ENCODE results near the gene STX3.
"Not testable (repeated sequence)": the region's sequence is repeated elsewhere in the genome, so short reads cannot be mapped to it uniquely, and the experiment has no call there.

The STX3 gene

GRCh38 chr11:59759900-59760299, 4.7 kb downstream of the STX3 start:
- DNase-seq, result no peak

GRCh38 chr11:59760771-59761170, 5.6 kb downstream of the STX3 start:
- no peak for DNase-seq

GRCh38 chr11:59761993-59762392, 6.8 kb downstream of the STX3 start:
- DNase-seq, result no peak

GRCh38 chr11:59765068-59765735, 10.0 kb downstream of the STX3 start:
- DNase-seq, result no peak

DNA sequence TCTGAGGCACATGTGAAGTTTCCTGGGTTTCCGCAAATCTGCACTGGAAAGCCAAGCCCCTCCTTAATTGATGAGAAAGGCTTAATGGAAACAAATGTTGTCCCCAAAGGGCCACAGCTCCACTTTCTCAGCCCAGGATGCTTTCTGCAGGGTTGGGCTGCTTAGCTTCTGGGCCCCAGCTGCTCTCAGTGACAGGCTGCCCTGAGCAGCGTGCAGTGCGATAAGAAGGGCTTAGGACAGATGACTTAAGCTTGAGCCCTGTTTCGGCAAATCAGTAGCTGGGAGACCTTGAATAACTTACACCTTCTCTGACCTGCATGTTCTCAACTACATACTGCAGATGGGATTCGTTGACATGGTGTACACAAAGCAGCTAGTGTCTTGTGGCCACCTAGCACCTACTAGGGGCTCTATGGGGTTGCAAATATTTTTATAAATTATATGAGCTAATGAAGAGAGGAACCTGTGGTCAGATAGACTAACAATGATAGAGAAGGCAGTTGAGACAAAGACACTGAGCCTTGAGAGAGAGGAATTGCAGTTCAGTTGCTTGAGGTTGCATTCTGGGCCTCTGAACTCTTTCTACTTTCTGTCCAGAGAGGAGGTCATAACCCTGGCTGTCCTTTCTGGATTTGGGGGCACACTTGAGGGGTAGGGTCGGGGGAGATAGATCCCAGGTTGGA, 11.5 kb downstream of the STX3 start:
- DNase-seq, result no peak

GRCh38 chr11:59767225-59767611, 12.0 kb downstream of the STX3 start:
- peak; percentile 26 for DNase-seq

- peak; percentile 14 for DNase-seq
Measured at GRCh38 chr11:59769111-59769510, 13.9 kb downstream of the STX3 start.

DNA sequence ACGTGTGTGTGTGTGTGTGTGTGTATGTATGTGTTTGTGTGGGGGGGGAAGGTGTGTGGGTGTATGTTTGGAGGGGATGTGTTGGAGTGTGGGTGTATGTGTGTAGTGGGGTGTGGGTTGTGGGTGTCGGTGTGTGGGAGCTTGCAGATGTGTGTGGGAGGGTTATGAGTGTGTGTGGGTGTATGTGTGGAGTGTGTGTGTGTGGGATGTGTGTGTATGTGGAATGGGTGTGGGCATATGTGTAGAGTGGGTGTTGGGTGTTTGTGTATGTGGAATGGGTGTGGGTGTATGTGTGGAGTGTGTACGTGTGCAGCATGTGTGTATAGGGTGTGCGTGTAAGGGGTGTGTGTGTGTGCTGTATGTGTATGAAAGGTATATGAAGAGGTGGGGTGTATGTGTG, 14.7 kb downstream of the STX3 start:
- no peak for DNase-seq

DNA sequence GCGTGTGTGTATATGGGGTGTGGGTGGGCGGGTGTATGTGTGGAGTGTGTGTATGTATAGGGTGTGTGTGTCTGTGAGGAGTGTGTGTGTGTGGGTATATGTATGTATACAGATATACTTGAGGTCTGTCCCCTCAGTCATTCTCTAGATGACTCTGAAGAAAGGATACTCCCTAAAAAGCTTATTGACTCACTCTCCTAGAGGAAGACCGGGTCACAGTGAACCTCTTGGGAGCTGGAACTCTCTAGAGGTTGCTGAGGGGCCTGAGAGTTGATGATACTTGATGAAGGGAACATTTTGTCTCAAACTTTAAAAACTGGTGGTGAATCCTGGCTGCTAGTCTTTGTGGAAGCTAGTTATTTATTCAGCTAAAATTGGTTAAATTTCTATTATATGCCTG, 15.1 kb downstream of the STX3 start:
- no peak for DNase-seq

DNA sequence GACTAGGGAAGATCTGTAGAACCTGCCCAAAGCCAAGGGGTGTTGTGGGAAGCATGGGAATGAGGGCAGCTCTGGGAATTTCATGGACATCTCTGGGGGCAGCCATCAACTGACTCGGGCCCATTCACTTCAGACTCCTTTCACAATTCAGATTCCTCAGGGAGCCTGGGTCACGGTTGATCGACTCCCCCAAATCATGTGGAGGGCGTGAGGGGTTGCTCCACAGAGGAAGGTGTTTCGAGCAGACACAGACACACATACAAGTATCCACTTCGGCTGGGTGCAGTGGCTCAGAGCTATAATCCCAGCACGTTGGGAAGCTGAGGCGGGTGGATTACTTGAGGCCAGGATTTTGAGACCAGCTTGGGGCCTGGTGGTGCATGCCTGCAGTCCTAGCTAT, 15.7 kb downstream of the STX3 start:
- DNase-seq, result no peak

GRCh38 chr11:59771605-59772004, 16.4 kb downstream of the STX3 start:
- DNase-seq, result no peak

DNA sequence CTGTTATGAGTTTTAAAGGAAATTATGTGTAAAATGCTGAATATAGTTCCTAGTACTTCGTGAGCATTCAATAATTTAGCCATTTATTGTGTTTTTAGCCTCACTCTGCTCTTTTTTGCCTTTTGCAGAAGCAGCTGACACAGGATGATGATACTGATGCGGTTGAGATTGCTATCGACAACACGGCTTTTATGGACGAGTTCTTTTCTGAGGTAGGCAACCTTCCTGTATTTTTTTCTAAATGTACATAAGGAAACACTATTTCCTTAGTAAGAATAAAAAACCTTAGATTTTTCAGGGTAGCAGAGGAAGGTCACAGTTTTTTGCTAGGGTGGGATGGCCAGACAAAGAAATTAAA, 17.9 kb downstream of the STX3 start:
- DNase-seq, result peak; percentile 10

- DNase-seq, result peak; percentile 61
Measured at GRCh38 chr11:59776210-59777066, 21.3 kb downstream of the STX3 start.

GRCh38 chr11:59777104-59777503, 21.9 kb downstream of the STX3 start:
- DNase-seq, result no peak

DNA sequence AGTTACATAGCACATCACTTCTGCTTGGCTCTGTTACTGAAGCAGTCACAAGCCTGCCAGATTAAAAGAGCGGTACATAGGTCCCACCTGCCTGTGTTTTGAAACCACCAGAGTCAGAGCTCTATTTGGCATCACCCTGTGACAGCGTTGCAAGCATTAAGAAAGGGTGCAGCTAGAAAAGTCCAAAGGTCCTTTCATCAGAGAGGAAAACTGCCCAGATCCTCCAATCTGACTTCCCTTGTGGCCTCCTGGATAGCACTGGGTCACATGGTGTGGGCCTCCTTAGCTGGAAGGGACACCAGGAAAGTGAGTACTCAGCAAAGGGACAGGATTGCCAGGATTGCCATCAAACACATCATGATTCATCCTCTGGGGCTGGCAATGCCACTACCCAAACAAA, 22.9 kb downstream of the STX3 start:
- DNase-seq, result no peak

- no peak for DNase-seq
Measured at GRCh38 chr11:59779487-59779886, 24.3 kb downstream of the STX3 start.

GRCh38 chr11:59782080-59782479, 26.9 kb downstream of the STX3 start:
- no peak for DNase-seq

GRCh38 chr11:59783632-59784090, 28.5 kb downstream of the STX3 start:
- DNase-seq, result peak; percentile 61

DNA sequence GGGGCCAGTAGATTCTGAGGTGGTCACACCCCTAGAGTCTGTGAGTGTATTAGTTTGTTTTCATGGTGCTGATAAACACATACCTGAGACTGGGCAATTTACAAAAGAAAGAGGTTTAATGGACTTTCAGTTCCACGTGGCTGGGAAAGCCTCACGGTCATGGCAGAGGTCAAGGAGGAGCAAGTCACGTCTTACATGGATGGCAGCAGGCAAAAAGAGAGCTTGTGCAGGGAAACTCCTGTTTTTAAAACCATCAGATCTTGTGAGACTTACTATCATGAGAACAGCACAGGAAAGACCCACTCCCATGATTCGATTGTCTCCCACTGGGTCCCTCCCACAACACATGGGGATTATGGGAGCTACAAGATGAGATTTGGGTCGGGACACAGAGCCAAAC, 29.3 kb downstream of the STX3 start:
- not testable (repeated sequence) for DNase-seq

- no peak for DNase-seq
Measured at GRCh38 chr11:59785818-59786217, 30.6 kb downstream of the STX3 start.

- DNase-seq, result no peak
Measured at GRCh38 chr11:59787255-59787588, 32.0 kb downstream of the STX3 start.

DNA sequence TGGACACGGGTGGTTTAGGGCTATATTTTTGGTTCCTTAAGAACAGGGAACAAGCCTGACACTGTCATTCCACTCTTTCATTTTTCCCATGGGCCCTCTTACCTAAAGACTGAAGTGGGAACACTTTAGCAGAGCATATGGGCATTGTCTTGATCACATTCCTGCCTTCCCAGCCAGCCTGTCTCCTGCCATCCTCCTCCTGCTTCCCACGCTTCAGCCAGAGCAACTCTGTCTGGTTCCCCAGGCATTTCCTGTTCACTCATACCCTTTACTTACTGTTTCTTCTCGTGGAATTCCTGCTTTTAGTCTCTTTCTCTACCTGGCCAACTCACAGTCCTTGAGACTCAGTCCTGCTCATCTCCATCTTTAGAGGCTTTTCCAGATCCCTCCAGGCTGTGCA, 32.6 kb downstream of the STX3 start:
- no peak for DNase-seq

DNA sequence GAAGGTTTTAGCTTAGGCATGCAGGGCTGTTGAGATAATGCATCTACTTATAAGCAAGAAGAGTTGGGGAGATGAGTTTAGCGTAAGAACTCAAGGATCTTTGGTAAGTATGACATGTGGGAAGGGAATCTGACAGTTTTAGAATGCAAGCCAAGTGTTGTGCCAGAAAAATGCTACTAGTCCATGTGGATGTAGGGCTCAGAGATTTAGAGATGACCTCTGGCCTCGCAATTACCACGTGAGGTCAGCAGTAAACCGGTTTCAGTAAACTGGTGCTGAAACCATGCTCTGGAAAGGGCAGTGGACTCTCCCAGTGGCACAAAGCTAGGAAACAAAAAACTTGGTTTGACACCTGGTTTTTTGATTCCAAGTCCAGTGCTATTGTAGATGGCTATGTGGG, 36.5 kb downstream of the STX3 start:
- DNase-seq, result no peak

DNA sequence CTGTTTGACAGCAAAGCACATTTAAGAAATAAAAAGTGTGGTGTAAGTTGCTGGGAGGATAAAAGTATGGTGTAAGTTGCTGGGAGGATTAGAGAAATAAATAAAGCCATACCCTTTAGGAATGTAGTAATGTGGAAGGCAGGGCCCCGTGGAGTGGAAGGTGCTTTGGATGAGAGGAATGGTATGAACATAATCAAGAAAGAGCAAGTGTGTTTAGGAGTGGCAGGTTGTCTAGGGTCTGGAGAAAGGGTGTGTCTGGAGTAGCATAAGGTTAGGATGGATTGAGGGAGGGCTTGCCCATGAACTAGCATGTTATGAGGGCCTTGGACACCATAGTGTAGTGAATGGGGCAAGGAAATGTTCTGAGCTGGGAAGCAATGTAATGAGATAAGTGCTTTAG, 37.3 kb downstream of the STX3 start:
- no peak for DNase-seq

Measured in activated CD4-positive, alpha-beta T cell treated with anti-CD3 and anti-CD28 coated beads, Interleukin-2, amount 50 U/mL, for 16 hours (primary cell).